Measurements from ENCODE around the gene ACTR6.

Gene ACTR6

GRCh38 chr12:100266585-100266834 lies 65.9 kb downstream of the ACTR6 start:
- DNase-seq (ENCODE audit: low read depth, low spot score), result no peak

- DNase-seq (ENCODE audit: low read depth, low spot score), result peak; percentile 94
Measured at GRCh38 chr12:100266835-100267602, 66.4 kb downstream of the ACTR6 start, which contains the start of the genes DEPDC4 and SCYL2. DEPDC4 (minus strand) TSS chr12:100267079; CDS start chr12:100267076, 3 bp downstream. SCYL2 (plus strand) TSS chr12:100267177; CDS start chr12:100282971, 15,794 bp downstream.

- DNase-seq (ENCODE audit: low read depth, low spot score), result no peak
Measured at GRCh38 chr12:100267603-100268281, 67.1 kb downstream of the ACTR6 start.

- no peak for DNase-seq (ENCODE audit: low read depth, low spot score)
Measured at GRCh38 chr12:100268835-100269564, 68.4 kb downstream of the ACTR6 start.

- DNase-seq (ENCODE audit: low read depth, low spot score), result no peak
Measured at GRCh38 chr12:100273782-100274181, 73.2 kb downstream of the ACTR6 start.
